WI38 (cell line): ENCODE results near the gene SLC38A9.
"Not testable (repeated sequence)": the region's sequence is repeated elsewhere in the genome, so short reads cannot be mapped to it uniquely, and the experiment has no call there.

Source experiments
- H3K4me3 ChIP-seq: 2 replicates; pipeline ENCODE4 v1.5.1; 2011; ENCODE audit warnings: low read depth, mild to moderate bottlenecking, control low read depth, low read length
- TF ChIP-seq, protein P1 (sequence below): IDR thresholded peaks from 2 replicates; pipeline ENCODE4 v1.5.1; 2012; ENCODE audit warnings: low read depth, mild to moderate bottlenecking, control low read depth, low read length

The SLC38A9 gene

DNA sequence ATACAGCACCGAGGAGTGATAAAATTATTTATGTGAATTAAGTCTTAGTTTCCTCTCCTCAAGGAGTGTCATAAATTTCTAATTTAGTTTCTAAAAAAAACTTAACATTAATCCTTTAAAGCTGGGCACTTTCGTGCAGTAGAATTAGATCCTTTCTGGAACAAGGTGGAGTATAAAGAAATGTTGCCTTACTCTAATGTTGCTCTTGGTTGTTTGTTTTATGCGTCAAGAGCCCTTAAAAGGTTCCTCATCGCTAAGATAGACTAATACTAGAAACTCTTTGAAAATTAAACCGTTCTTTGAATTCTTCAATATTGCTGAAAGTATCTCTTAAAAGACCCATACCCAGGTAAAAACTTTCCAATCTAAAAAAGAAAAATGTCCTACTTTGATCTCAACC lies 93.8 kb downstream of the SLC38A9 start:
- no peak overlapping the region for H3K4me3 ChIP-seq
- TF ChIP-seq, protein P1, sequence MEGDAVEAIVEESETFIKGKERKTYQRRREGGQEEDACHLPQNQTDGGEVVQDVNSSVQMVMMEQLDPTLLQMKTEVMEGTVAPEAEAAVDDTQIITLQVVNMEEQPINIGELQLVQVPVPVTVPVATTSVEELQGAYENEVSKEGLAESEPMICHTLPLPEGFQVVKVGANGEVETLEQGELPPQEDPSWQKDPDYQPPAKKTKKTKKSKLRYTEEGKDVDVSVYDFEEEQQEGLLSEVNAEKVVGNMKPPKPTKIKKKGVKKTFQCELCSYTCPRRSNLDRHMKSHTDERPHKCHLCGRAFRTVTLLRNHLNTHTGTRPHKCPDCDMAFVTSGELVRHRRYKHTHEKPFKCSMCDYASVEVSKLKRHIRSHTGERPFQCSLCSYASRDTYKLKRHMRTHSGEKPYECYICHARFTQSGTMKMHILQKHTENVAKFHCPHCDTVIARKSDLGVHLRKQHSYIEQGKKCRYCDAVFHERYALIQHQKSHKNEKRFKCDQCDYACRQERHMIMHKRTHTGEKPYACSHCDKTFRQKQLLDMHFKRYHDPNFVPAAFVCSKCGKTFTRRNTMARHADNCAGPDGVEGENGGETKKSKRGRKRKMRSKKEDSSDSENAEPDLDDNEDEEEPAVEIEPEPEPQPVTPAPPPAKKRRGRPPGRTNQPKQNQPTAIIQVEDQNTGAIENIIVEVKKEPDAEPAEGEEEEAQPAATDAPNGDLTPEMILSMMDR, result no peak

DNA sequence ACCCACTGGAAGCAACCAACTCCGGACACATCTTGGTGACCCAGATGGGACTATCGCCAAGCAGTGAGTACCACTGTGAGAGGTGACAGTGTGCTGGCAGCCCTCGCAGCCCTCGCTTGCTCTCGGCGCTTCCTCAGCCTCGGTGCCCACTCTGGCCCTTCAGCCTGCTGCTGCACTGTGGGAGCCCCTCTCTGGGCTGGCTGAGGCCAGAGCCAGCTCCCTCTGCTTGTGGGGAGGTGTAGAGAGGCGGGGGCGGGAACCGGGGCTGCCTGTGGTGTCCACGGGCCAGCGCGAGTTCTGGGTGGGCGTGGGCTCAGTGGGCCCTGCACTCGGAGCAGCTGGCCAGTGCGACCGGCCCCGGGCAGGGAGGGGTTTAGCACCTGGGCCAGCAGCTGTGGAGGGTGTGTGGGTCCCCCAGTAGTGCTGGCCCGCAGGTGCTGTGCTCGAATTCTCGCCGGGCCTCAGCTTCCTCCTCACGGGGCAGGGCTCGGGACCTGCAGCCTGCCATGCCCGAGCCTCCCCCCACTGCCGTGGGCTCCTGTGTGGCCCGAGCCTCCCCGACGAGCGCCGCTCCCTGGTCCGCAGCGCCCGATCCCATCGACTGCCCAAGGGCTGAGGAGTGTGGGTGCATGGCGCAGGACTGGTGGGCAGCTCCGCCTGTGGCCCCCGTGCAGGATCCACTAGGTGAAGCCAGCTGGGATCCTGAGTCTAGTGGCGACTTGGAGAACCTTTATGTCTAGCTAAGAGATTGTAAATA lies 98.8 kb downstream of the SLC38A9 start:
- TF ChIP-seq, protein P1, result no peak
- no peak overlapping the region for H3K4me3 ChIP-seq

DNA sequence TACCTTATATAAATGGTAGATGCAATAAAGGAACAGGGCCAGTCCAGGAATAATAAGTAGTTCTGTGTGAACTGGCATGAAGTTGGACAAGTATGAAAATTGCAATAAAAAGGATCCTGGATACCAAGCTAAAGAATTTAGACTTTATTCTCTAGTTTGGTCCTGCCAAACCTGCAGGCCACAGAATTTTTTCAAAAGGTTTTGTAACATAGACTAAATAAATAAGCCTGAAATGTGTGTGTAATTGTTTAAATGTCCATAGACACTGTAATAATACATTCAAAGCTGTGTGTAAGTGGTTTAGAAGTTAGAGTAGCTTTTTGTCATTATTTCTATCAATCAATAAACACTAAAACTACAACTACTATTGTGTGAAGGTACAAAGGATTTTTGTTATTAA lies 101.6 kb downstream of the SLC38A9 start:
- no peak overlapping the region for H3K4me3 ChIP-seq
- TF ChIP-seq, protein P1, result no peak

DNA sequence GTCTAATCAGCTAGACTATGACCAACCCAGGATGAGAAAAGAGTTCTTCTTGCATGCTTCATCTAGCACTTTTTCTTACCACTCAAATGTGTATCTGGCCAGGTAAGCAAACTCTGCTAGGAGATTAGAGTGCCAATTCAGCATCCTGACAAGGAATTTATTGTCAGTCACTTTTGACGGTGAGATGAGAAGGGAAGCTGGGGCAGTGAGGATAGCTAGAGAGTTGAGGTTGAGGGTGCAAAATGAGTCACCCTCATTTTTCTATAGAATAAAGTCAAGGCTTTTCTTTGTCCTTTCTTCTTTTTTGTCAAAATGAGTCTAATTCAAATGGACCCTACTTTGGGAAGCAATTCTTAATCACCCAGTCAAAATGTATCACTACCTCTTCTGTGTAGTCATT lies 102.7 kb downstream of the SLC38A9 start:
- no peak overlapping the region for H3K4me3 ChIP-seq
- TF ChIP-seq, protein P1, result no peak

DNA sequence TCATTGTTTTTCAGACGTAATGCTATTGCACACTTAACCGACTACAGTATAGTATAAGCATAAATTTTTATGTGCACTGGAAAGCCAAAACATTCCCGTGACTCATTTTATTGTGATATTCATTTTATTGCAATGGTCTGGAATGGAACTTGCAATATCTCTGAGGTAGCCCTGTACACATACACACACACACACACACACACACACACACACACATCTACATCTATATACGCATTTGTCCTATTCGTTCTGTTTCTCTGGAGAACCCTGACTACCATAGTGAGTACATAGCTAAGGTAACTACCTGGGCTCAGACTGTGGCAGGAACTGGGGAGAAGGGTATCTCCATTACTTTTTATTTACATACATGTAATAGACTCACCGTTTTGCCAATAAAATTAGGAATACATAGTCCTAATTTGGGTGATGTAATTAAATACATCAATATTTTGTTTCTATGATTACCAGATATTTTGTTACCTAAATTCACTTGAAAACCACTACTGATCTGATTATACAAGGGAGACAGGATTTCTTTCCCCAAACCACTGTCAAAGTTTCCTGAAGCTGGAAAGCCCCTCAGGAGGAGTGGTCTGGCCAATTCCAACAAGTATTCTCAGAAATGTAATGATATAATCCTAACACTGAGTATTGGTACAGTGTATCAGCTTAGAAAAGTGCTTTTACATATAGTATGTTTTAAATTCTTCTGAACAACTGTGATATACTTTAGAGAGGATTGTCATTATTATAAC lies 103.4 kb downstream of the SLC38A9 start:
- TF ChIP-seq, protein P1, result no peak
- H3K4me3 ChIP-seq, result no peak overlapping the region

DNA sequence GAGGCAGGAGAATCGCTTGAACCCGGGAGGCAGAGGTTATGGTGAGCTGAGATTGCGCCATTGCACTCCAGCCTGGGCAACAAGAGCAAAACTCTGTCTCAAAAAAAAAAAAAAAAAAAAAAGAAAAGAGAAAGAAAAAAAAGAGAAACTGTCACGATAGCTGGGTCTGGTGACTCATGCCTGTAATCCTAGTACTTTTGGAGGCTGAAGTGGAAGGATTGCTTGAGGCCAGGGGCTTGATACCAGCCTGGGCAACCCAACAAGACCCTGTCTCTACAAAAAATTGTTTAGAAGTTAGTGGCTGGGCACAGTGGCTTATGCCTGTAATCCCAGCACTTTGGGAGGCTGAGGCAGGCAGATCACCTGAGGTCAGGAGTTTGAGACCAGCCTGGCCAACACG lies 104.8 kb downstream of the SLC38A9 start:
- H3K4me3 ChIP-seq, result not testable (repeated sequence)

DNA sequence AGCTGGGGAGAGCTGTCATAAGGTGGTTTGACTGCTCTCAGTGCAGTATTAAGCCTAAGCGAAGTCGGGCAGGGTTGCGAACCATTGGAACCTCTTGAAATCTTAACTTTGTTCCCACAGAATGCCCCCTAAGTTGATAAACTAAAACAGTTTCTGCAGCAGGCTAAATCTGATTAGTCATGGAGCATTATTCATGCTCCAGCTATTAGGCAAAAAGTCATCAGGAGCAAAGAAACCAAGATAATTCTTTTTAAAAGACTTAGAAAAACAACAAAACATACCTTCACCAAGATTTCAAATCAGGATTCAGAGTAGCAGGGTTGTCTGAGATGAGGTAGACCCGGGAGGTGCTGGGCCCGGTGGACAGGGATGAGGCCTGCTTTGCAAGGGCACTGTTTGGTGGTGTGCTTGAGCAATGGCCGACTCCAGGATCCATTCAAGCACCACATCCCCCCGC lies 107.5 kb downstream of the SLC38A9 start:
- TF ChIP-seq, protein P1, result no peak
- H3K4me3 ChIP-seq, result no peak overlapping the region
